ENCODE measurements around the gene FER.

DNA sequence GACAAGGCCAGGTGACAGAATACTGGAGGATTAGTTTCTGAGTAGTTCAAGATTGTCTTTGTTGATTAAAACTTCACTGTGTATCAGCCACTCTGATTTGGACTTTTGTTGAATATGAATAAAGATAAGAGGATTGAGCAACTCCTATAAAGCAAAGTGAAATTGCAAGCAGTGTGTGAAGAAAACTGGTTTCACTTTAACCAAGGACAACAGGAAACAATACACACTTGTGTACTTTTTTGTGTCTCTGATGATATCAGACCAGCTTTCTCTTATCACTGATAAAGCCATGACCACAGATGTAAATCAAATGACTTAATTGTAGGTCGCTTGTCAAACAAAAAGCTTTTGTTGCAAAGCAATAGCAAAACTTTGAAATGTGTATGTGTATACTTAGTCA lies 268.6 kb downstream of the FER start:
- TF ChIP-seq, protein P1, sequence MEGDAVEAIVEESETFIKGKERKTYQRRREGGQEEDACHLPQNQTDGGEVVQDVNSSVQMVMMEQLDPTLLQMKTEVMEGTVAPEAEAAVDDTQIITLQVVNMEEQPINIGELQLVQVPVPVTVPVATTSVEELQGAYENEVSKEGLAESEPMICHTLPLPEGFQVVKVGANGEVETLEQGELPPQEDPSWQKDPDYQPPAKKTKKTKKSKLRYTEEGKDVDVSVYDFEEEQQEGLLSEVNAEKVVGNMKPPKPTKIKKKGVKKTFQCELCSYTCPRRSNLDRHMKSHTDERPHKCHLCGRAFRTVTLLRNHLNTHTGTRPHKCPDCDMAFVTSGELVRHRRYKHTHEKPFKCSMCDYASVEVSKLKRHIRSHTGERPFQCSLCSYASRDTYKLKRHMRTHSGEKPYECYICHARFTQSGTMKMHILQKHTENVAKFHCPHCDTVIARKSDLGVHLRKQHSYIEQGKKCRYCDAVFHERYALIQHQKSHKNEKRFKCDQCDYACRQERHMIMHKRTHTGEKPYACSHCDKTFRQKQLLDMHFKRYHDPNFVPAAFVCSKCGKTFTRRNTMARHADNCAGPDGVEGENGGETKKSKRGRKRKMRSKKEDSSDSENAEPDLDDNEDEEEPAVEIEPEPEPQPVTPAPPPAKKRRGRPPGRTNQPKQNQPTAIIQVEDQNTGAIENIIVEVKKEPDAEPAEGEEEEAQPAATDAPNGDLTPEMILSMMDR (CRISPR knock-in tag; IDR thresholded peaks at IDR 0.05): no peak
- TF ChIP-seq JUND (CRISPR knock-in tag; IDR thresholded peaks at IDR 0.05) (no peak), LRRFIP1 (CRISPR knock-in tag; conservative IDR thresholded peaks at IDR 0.05) (no peak), TCF7 (IDR thresholded peaks at IDR 0.05; ENCODE audit: low read depth) (no peak), RAD21 (CRISPR knock-in tag; IDR thresholded peaks at IDR 0.05) (no peak), MAFK (conservative IDR thresholded peaks at IDR 0.05 in 1 of 2, IDR thresholded peaks at IDR 0.05 in 1 of 2; ENCODE audit: low read length in 2 of 2) (no peak), CEBPG (CRISPR knock-in tag; IDR thresholded peaks at IDR 0.05) (0 out of 2 replicates have a peak, but pooled peaks have one; percentile 30), MTF2 (CRISPR knock-in tag; IDR thresholded peaks at IDR 0.05; ENCODE audit: borderline replicate concordance) (no peak), ZNF776 (CRISPR knock-in tag; IDR thresholded peaks at IDR 0.05) (no peak), POLR2G (IDR thresholded peaks at IDR 0.05; ENCODE audit: low read depth, low read length) (no peak), ARID3A (IDR thresholded peaks at IDR 0.05; ENCODE audit: low read depth, low read length) (no peak), JUN (CRISPR knock-in tag; IDR thresholded peaks at IDR 0.05) (no peak)

All from HepG2 (cell line).